ENCODE results near the gene PAPPA2.

DNA sequence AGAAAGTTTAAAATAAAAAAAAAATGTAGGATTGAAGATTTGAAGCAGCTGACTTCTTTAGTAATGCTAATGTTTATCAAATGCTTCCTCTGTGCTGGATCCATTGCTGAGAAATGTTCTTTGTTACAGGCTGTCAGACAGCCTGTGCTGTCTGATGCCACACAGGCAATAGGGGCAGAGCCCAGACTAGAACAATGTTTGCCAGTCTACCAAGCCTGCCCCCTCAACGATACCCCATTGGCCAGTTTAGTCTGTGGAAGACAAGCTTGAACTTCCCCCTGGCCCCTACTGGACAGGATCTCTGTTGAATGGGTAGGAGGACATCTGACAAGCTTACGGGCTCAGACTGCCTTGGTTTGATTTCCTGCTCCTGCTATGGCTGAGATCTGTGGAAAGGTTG, 79.4 kb downstream of the PAPPA2 start:
- TF ChIP-seq CTCF (conservative IDR thresholded peaks at IDR 0.05; ENCODE audit: low read depth, low read length) (no peak), EZH2phosphoT487 (IDR thresholded peaks at IDR 0.05; ENCODE audit: borderline replicate concordance, low read length) (no peak), EZH2 (IDR thresholded peaks at IDR 0.05; ENCODE audit: low read length, unreplicated experiment) (no peak)
